Upper lobe of left lung (tissue), 6 donors: Measurements from ENCODE around the gene TBC1D5. TPM values are rescaled to one million over a fixed set of nuclear protein-coding genes. Genes with fewer than 3 reads are reported as not detected.

Source experiments
- ATAC-seq, 2 donors: fragments of 200-7000 bp; cut with Tn5 transposase; one replicate each; pipeline ENCODE4 v1.9.1; 2022; ENCODE audit warnings: mild to moderate bottlenecking in 2 of 2, moderate library complexity in 2 of 2; ENCODE audit not compliant: low FRiP score in 2 of 2
- DNase-seq, 2 donors: peaks; one replicate each; pipeline ENCODE4 v3.0.0-alpha.2; 2019 to 2020
- H3K27ac ChIP-seq, 4 donors: fragments of 200-600 bp; sonication (generic); one replicate each; pipeline ENCODE4 v1.5.1; 2016 to 2019
- H3K27me3 ChIP-seq, 4 donors: fragments of 200-600 bp; sonication (generic); one replicate each; pipeline ENCODE4 v1.5.1; 2017 to 2019
- H3K36me3 ChIP-seq, 4 donors: fragments of 200-600 bp; sonication (generic); one replicate each; pipeline ENCODE4 v1.5.1; 2016 to 2019
- H3K4me1 ChIP-seq, 4 donors: fragments of 200-600 bp; sonication (generic); one replicate each; pipeline ENCODE4 v1.5.1; 2018 to 2019
- H3K4me3 ChIP-seq, 4 donors: fragments of 200-600 bp; sonication (generic); one replicate each; pipeline ENCODE4 v1.5.1; 2017 to 2019; ENCODE audit warnings: mild to moderate bottlenecking in 2 of 4, moderate library complexity in 1 of 4
- H3K9me3 ChIP-seq, 4 donors: fragments of 200-600 bp; sonication (generic); one replicate each; pipeline ENCODE4 v1.5.1; 2018 to 2019
- EP300 ChIP-seq, 4 donors: sonication (generic); formaldehyde crosslinking; IDR thresholded peaks; one replicate each; pipeline ENCODE4 v1.5.1; 2017; ENCODE audit warnings: antibody characterized with exemption in 4 of 4, control low read depth in 2 of 4
- POLR2A ChIP-seq, 4 donors: fragments of 450-650 bp; IDR thresholded peaks; one replicate each; pipeline ENCODE4 v1.5.1; 2016 to 2017; ENCODE audit warnings: antibody characterized with exemption in 4 of 4, mild to moderate bottlenecking in 2 of 4
- POLR2AphosphoS5 ChIP-seq, 2 donors: sonication (generic); formaldehyde crosslinking; IDR thresholded peaks; one replicate each; pipeline ENCODE4 v1.5.1; 2017; ENCODE audit warnings: antibody characterized with exemption in 2 of 2
- WGBS, 2 donors: methylation state at CpG; one replicate each; pipeline ENCODE4 v1.1.5; 2017 to 2018; 5-methylcytosine and 5-hydroxymethylcytosine counted together
- total RNA-seq, 6 donors: library from RNA; depleted of rRNA in 4 of 6; stranded (reverse); fragments of >200 nt in 4 of 6; gene quantifications; one replicate each; pipeline versions ENCODE4 v1.1.0 to v1.2.1, GENCODE V29; 2016 to 2021
- TF ChIP-seq, protein P1 (sequence below), 6 experiments: fragments of 450-650 bp in 4 of 6; fragments of 200-600 bp in 2 of 6; sonication (generic) in 2 of 6; IDR thresholded peaks; one replicate each; pipeline ENCODE4 v1.5.1; 2016 to 2019; ENCODE audit warnings: antibody characterized with exemption in 6 of 6
- donor health status: DM: no; HTN: no; CAD: no; lungs with moderate emphysema.
- donor health status: DM: no; HTN: yes; CAD: no; lungs with severe emphysema.

TBC1D5 gene
- total RNA-seq, 6 donors from 2014 or later, result 53.0 to 135 (median 63.3) TPM

DNA sequence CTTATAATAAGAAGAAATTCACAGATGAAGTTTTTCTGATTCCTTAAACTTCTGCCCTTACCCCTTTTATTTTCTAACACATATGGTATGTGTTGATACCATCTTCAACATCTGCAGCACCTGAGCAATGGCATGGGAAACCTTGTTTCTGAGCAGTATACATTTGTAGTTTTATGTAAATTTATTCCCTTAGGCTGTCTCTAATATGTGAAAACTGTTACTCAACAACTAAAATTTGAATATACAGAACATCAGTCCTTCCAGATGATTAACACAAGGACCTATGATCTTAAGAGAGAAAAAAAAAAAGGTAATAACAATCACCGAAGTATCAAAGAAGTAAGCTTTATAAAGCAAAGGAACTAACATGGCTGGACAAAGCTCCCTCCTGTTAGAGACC, 190.5 kb downstream of the TBC1D5 start:
- WGBS, 2 donors, result 95 to 97% methylated on average over 1 of the region's 1 CpG
- Histone ChIP-seq H3K4me3 (no peak overlapping the region), H3K27ac (no peak overlapping the region), H3K36me3 (no peaks in the 10 kb centered on the region), H3K27me3 (no peaks in the 10 kb centered on the region), H3K9me3 (no peaks in the 10 kb centered on the region), H3K4me1 (peaks cover 0 to 3% (median 0%) of the 10 kb centered on the region in 4 donors)
- DNase-seq, result no peak
- no peak for ATAC-seq
- TF ChIP-seq POLR2A (IDR thresholded peaks at IDR 0.05) (no peak), POLR2AphosphoS5 (IDR thresholded peaks at IDR 0.05) (no peak), EP300 (IDR thresholded peaks at IDR 0.05) (no peak)
- TF ChIP-seq, protein P1, sequence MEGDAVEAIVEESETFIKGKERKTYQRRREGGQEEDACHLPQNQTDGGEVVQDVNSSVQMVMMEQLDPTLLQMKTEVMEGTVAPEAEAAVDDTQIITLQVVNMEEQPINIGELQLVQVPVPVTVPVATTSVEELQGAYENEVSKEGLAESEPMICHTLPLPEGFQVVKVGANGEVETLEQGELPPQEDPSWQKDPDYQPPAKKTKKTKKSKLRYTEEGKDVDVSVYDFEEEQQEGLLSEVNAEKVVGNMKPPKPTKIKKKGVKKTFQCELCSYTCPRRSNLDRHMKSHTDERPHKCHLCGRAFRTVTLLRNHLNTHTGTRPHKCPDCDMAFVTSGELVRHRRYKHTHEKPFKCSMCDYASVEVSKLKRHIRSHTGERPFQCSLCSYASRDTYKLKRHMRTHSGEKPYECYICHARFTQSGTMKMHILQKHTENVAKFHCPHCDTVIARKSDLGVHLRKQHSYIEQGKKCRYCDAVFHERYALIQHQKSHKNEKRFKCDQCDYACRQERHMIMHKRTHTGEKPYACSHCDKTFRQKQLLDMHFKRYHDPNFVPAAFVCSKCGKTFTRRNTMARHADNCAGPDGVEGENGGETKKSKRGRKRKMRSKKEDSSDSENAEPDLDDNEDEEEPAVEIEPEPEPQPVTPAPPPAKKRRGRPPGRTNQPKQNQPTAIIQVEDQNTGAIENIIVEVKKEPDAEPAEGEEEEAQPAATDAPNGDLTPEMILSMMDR (IDR thresholded peaks at IDR 0.05), result no peak

DNA sequence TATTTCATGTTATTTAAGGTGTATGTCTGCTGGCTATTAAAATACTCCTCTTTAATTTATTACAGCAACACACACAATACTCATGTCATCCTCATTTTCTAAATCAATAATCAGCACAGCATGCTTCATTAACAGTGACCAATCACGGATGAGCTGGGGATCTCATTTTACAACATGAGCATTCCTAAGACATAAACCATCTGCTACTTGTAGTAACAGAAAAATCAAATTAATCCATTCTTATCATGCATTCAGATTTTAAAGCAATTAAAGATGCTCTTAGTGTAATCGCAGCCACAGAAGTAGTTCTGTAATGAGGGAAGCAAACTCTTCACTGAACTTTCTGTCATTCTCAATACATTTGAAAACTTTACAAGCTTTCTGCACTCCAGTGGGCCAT, 191.1 kb downstream of the TBC1D5 start:
- no peak overlapping the region for H3K4me3 ChIP-seq
- TF ChIP-seq EP300 (IDR thresholded peaks at IDR 0.05) (no peak), POLR2AphosphoS5 (IDR thresholded peaks at IDR 0.05) (no peak), POLR2A (IDR thresholded peaks at IDR 0.05) (no peak)
- TF ChIP-seq, protein P1 (IDR thresholded peaks at IDR 0.05), result no peak
- no peaks in the 10 kb centered on the region for H3K9me3 ChIP-seq
- 83 to 87% methylated on average over 2 of the region's 2 CpGs for WGBS, 2 donors
- no peaks in the 10 kb centered on the region for H3K27me3 ChIP-seq
- ATAC-seq (no peak), DNase-seq (no peak)
- peaks cover 0 to 3% (median 0%) of the 10 kb centered on the region in 4 donors for H3K4me1 ChIP-seq
- H3K36me3 ChIP-seq, result no peaks in the 10 kb centered on the region
- no peak overlapping the region for H3K27ac ChIP-seq

DNA sequence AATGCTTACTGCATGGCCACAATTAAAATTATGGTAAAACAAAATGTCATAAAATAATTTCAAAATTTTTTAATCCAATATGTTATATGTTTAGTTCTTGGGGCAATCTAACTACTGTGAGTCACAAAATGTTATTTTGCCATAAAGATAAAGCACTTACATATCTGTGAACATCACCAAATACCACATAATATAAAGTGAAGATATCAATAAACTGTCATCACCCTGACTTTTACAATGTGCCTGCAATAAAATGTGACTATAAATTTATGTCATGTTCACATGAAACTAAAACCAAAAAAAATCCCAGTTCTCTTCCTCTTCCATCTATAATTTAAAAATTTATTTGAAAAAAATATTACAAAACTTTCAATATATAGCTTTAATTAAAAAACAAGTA, 191.8 kb downstream of the TBC1D5 start:
- TF ChIP-seq, protein P1 (IDR thresholded peaks at IDR 0.05), result no peak
- TF ChIP-seq POLR2AphosphoS5 (IDR thresholded peaks at IDR 0.05) (no peak), POLR2A (IDR thresholded peaks at IDR 0.05) (no peak), EP300 (IDR thresholded peaks at IDR 0.05) (no peak)
- Histone ChIP-seq H3K4me3 (no peak overlapping the region), H3K36me3 (no peaks in the 10 kb centered on the region), H3K27me3 (no peaks in the 10 kb centered on the region), H3K27ac (no peak overlapping the region), H3K9me3 (no peaks in the 10 kb centered on the region), H3K4me1 (peaks cover 0 to 3% (median 0%) of the 10 kb centered on the region in 4 donors)
- ATAC-seq, result no peak
- DNase-seq, result no peak

DNA sequence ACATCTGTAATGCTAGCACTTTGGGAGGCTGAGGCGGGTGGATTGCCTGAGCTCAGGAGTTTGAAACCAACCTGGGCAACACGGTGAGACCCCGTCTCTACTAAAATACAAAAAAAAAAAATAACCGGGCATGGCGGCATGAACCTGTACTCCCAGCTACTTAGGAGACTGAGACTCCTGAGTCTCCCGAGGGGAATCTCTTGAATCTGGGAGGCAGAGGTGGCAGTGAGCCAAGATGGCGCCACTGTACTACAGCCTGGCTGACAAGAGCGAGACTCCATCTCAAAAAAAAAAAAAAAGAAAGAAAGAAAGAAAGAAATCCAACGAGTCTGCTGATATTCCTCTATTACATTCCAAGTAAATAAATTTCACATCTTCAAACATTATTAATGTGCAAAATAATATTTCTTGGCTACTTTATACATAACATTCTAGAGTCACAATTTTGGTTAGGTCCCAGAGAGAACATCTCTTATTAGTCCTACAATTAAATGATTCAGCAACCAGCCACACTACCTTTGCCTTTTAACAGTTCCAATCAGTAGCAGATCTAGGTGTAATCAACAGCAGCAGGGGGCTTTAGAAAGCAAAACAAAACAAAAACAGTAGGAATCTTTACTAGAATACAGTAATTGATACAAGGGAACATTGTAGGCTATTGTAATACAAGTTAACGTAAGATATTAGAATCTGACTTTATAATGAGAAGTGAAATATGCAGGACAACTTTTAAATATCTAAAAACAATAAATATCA, 195.8 kb downstream of the TBC1D5 start:
- no peaks in the 10 kb centered on the region for H3K4me1 ChIP-seq
- H3K27me3 ChIP-seq, result no peaks in the 10 kb centered on the region
- no peaks in the 10 kb centered on the region for H3K9me3 ChIP-seq
- TF ChIP-seq, protein P1 (IDR thresholded peaks at IDR 0.05), result no peak
- TF ChIP-seq POLR2AphosphoS5 (IDR thresholded peaks at IDR 0.05) (no peak), EP300 (IDR thresholded peaks at IDR 0.05) (no peak), POLR2A (IDR thresholded peaks at IDR 0.05) (no peak)
- ATAC-seq (no peak), DNase-seq (no peak)
- peaks cover 0 to 3% (median 0%) of the 10 kb centered on the region in 4 donors for H3K36me3 ChIP-seq
- 93 to 94% methylated on average over 10 of the region's 10 CpGs for WGBS, 2 donors
- no peak overlapping the region for H3K27ac ChIP-seq
- H3K4me3 ChIP-seq, result no peak overlapping the region

DNA sequence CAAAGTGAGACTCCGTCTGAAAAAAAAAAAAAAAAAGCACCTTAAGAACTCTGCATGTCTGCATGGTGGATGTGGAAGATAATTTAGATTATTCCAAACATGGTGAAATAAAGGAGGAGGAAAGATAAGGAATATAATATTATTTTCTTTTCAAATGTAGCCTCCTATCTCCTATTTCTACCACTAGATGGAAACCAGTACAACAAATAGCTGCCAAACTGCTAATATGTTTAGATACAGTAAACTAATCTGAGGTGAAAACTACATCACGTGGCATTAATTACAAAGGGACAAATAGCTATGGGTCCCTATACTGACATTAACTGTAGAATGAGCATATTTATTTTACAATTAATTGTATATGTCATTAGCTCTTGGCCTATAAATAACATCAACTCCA, 197.8 kb downstream of the TBC1D5 start:
- H3K4me1 ChIP-seq, result no peaks in the 10 kb centered on the region
- DNase-seq (no peak), ATAC-seq (no peak)
- H3K27ac ChIP-seq, result no peak overlapping the region
- H3K27me3 ChIP-seq, result no peaks in the 10 kb centered on the region
- no peak for TF ChIP-seq POLR2AphosphoS5 (IDR thresholded peaks at IDR 0.05)
- TF ChIP-seq POLR2A (IDR thresholded peaks at IDR 0.05), result no peak
- TF ChIP-seq, protein P1 (IDR thresholded peaks at IDR 0.05), result no peak
- TF ChIP-seq EP300 (IDR thresholded peaks at IDR 0.05), result no peak
- 97 to 100% methylated on average over 2 of the region's 2 CpGs for WGBS, 2 donors
- H3K36me3 ChIP-seq, result peaks cover 0 to 3% (median 0%) of the 10 kb centered on the region in 4 donors
- no peak overlapping the region for H3K4me3 ChIP-seq
- H3K9me3 ChIP-seq, result no peaks in the 10 kb centered on the region
